A673 (cell line): Measurements from ENCODE around the gene ATP8A1.

Experiments
- CTCF ChIP-seq: fragments of 300-800, 200-600 bp; sonication (generic); conservative IDR thresholded peaks from 2 replicates; pipeline ENCODE4 v1.5.1; 2017; ENCODE audit warnings: low read depth, mild to moderate bottlenecking, antibody characterized with exemption, low read length, moderate library complexity, mixed read lengths
- EZH2 ChIP-seq: fragments of 200-600 bp; sonication (generic); IDR thresholded peaks from 2 replicates; pipeline ENCODE4 v1.6.1; 2017; ENCODE audit warnings: borderline replicate concordance, low read depth, mild to moderate bottlenecking, mixed read lengths, antibody characterized with exemption, low read length; ENCODE audit not compliant: poor library complexity, severe bottlenecking

DNA sequence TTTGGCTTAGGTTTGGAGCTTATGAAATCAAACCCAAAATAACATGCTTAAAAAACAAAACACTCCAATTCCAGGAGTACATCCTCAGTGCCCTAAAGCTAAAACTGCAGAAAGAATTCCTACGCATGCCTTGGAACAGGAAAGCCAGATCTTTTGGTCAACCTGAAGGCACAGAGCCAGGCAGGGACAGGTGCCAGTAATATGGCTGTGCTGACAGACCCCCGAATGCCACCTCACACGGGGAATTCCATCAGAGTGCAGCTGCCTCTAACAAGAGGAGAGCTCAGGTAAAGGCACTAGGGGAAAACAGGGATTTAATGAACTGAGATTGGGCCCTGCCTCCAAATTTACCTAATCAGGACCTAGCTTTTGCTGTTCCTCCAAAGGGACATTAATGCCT lies 182.5 kb downstream of the ATP8A1 start:
- no peak for TF ChIP-seq CTCF
- TF ChIP-seq EZH2, result no peak
